HG03565 (cell line): ENCODE results near the gene PRICKLE3.
"Not testable (repeated sequence)": the region's sequence is repeated elsewhere in the genome, so short reads cannot be mapped to it uniquely, and the experiment has no call there.

Source experiments
- ATAC-seq: cut with Tn5 transposase; IDR thresholded peaks from one replicate; pipeline ENCODE4 v1.9.1; 2021; ENCODE audit warnings: mild to moderate bottlenecking, moderate library complexity; ENCODE audit not compliant: unreplicated experiment

The PRICKLE3 gene

GRCh38 chrX:49184294-49185281 lies 1.6 kb downstream of the PRICKLE3 start:
- ATAC-seq: no peak

GRCh38 chrX:49183701-49184281 lies 2.4 kb downstream of the PRICKLE3 start:
- ATAC-seq: no peak

GRCh38 chrX:49179358-49179757 lies 6.8 kb downstream of the PRICKLE3 start:
- ATAC-seq: no peak

GRCh38 chrX:49178537-49178936 lies 7.6 kb downstream of the PRICKLE3 start:
- ATAC-seq: no peak

GRCh38 chrX:49177873-49178480 lies 8.2 kb downstream of the PRICKLE3 start:
- ATAC-seq: no peak

GRCh38 chrX:49177338-49177833 lies 8.8 kb downstream of the PRICKLE3 start:
- ATAC-seq: no peak

GRCh38 chrX:49176421-49177326 lies 9.5 kb downstream of the PRICKLE3 start:
- no peak for ATAC-seq

GRCh38 chrX:49175435-49176274 lies 10.5 kb downstream of the PRICKLE3 start:
- ATAC-seq: no peak

- no peak for ATAC-seq
Observed at GRCh38 chrX:49174723-49175122, 11.4 kb downstream of the PRICKLE3 start.

GRCh38 chrX:49173544-49173943 lies 12.6 kb downstream of the PRICKLE3 start:
- not testable (repeated sequence) for ATAC-seq

- ATAC-seq: peak; percentile 65
Observed at GRCh38 chrX:49172280-49172780, 13.8 kb downstream of the PRICKLE3 start.

GRCh38 chrX:49171752-49172279 lies 14.4 kb downstream of the PRICKLE3 start, which contains the start of gene PLP2:
Gene PLP2, plus strand, starts transcription at chrX:49171898. Its CDS starts 103 bp downstream, at chrX:49172001.
- no peak for ATAC-seq

GRCh38 chrX:49167740-49168108 lies 18.4 kb downstream of the PRICKLE3 start:
- no peak for ATAC-seq

- ATAC-seq: no peak
Observed at GRCh38 chrX:49166914-49167739, 19.0 kb downstream of the PRICKLE3 start.

- no peak for ATAC-seq
Observed at GRCh38 chrX:49165901-49166881, 20.0 kb downstream of the PRICKLE3 start.

GRCh38 chrX:49164589-49165360 lies 21.4 kb downstream of the PRICKLE3 start:
- no peak for ATAC-seq
